ENCODE results near the gene SDE2. TPM values are rescaled to one million over a fixed set of nuclear protein-coding genes. Genes with fewer than 3 reads are reported as not detected.

Gene SDE2
- total RNA-seq, 1 donor from 2014 or later, result 21.5 TPM

DNA sequence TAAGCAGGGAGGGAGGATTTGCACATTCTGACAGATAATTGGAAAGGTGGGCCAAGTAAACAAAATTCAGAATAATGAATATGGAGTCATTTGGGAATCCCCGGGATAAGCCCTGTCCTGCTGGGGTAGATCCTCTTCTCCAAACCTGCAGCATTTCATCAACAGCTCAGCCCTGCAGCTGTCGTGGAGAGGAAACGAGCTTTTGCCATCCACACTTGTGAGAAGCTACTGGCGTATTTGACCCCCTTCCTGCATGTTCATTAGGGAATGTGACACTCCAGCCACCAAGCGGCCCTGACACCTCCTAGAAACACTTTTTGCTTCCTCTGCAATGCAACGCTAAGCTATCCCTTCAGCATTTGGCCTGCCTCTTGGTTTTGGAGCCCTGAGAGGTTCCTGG is 50.1 kb downstream of the SDE2 start:
- H3K9me3 Mint-ChIP-seq, result no peaks in the 10 kb centered on the region
- peaks cover 36% of the 10 kb centered on the region for H3K27me3 Mint-ChIP-seq (ENCODE audit: low read depth)
- no peak overlapping the region for H3K4me3 Mint-ChIP-seq
- TF ChIP-seq CTCF (IDR thresholded peaks at IDR 0.05; ENCODE audit: unreplicated experiment), result no peak
- no peak overlapping the region for H3K27ac Mint-ChIP-seq
- DNase-seq (ENCODE audit: low spot score in 2 of 2, unreplicated experiment in 2 of 2), result no peak
- H3K36me3 Mint-ChIP-seq, result no peaks in the 10 kb centered on the region
- no peaks in the 10 kb centered on the region for H3K4me1 Mint-ChIP-seq

- DNase-seq (ENCODE audit: low spot score in 2 of 2, unreplicated experiment in 2 of 2), result no peak
- no peaks in the 10 kb centered on the region for H3K36me3 Mint-ChIP-seq
- H3K4me1 Mint-ChIP-seq, result peaks cover under 1% of the 10 kb centered on the region
- no peak for TF ChIP-seq CTCF (IDR thresholded peaks at IDR 0.05; ENCODE audit: unreplicated experiment)
- H3K27ac Mint-ChIP-seq, result no peak overlapping the region
- H3K27me3 Mint-ChIP-seq (ENCODE audit: low read depth), result peaks cover 30% of the 10 kb centered on the region
- no peaks in the 10 kb centered on the region for H3K9me3 Mint-ChIP-seq
- H3K4me3 Mint-ChIP-seq, result no peak overlapping the region
Observed at GRCh38 chr1:225946803-225947202, 52.3 kb downstream of the SDE2 start.

- Mint-ChIP-seq H3K9me3 (no peaks in the 10 kb centered on the region), H3K36me3 (no peaks in the 10 kb centered on the region), H3K27ac (no peak overlapping the region), H3K4me3 (no peak overlapping the region), H3K4me1 (peaks cover 6% of the 10 kb centered on the region), H3K27me3 (ENCODE audit: low read depth) (peaks cover 27% of the 10 kb centered on the region)
- no peak for DNase-seq (ENCODE audit: low spot score in 2 of 2, unreplicated experiment in 2 of 2)
- TF ChIP-seq CTCF (IDR thresholded peaks at IDR 0.05; ENCODE audit: unreplicated experiment), result no peak
Observed at GRCh38 chr1:225946082-225946620, 53.0 kb downstream of the SDE2 start.

GRCh38 chr1:225945564-225945963 is 53.6 kb downstream of the SDE2 start:
- Mint-ChIP-seq H3K27ac (no peak overlapping the region), H3K4me1 (peaks cover 6% of the 10 kb centered on the region), H3K4me3 (no peak overlapping the region), H3K36me3 (no peaks in the 10 kb centered on the region), H3K9me3 (no peaks in the 10 kb centered on the region), H3K27me3 (ENCODE audit: low read depth) (peaks cover 22% of the 10 kb centered on the region)
- DNase-seq (ENCODE audit: low spot score in 2 of 2, unreplicated experiment in 2 of 2), result no peak
- no peak for TF ChIP-seq CTCF (IDR thresholded peaks at IDR 0.05; ENCODE audit: unreplicated experiment)

DNA sequence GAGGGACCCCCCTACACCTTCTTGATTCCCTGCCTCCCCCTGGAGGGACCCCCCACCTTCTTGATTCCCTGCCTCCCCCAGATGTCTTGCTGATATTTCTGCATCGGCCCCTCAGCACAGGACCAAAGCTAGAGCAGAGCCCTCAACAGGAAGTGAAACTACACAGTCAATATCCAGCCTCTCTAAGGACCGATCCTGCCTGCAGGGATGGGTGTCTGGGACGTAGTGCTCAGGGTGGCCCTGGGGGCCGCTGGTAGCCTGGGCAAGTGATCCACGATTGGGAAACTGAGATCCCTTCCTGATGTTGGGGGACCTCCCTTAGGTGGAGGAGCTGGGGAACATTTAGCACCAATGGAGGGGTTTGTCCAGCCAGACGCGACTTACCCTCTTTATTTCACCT is 54.2 kb downstream of the SDE2 start:
- no peaks in the 10 kb centered on the region for H3K36me3 Mint-ChIP-seq
- peaks cover 6% of the 10 kb centered on the region for H3K4me1 Mint-ChIP-seq
- H3K9me3 Mint-ChIP-seq, result no peaks in the 10 kb centered on the region
- no peak for DNase-seq (ENCODE audit: low spot score in 2 of 2, unreplicated experiment in 2 of 2)
- TF ChIP-seq CTCF (IDR thresholded peaks at IDR 0.05; ENCODE audit: unreplicated experiment), result no peak
- no peak overlapping the region for H3K4me3 Mint-ChIP-seq
- H3K27me3 Mint-ChIP-seq (ENCODE audit: low read depth), result peaks cover 23% of the 10 kb centered on the region
- no peak overlapping the region for H3K27ac Mint-ChIP-seq

GRCh38 chr1:225944387-225944786 is 54.8 kb downstream of the SDE2 start:
- no peak for DNase-seq (ENCODE audit: low spot score in 2 of 2, unreplicated experiment in 2 of 2)
- H3K4me1 Mint-ChIP-seq, result peaks cover 6% of the 10 kb centered on the region
- no peak overlapping the region for H3K27ac Mint-ChIP-seq
- H3K9me3 Mint-ChIP-seq, result no peaks in the 10 kb centered on the region
- TF ChIP-seq CTCF (IDR thresholded peaks at IDR 0.05; ENCODE audit: unreplicated experiment), result no peak
- H3K27me3 Mint-ChIP-seq (ENCODE audit: low read depth), result peaks cover 22% of the 10 kb centered on the region
- H3K36me3 Mint-ChIP-seq, result no peaks in the 10 kb centered on the region
- no peak overlapping the region for H3K4me3 Mint-ChIP-seq
